Naive thymus-derived CD8-positive, alpha-beta T cell (primary cell): ENCODE data around the gene NMRAL1. TPM values are rescaled to one million over a fixed set of nuclear protein-coding genes. Genes with fewer than 3 reads are reported as not detected.
A peak's percentile ranks its signal among the peaks of the same experiment; 100 is the strongest.

Experiments
- ATAC-seq, 2 donors: fragments of 150-1000 bp; cut with Tn5 transposase in 1 of 2; sonication (Bioruptor Pico), chemical (Tn5 transposase) in 1 of 2; 1 replicate in 1 of 2; 2 replicates in 1 of 2; pipeline ENCODE4 v1.10.0; 2021; ENCODE audit warnings: mild to moderate bottlenecking in 2 of 2, moderate library complexity in 2 of 2
- POLR2A ChIA-PET: fragments of 350-600 bp; sonication (Branson Sonifier 250); formaldehyde crosslinking; loops from one replicate; lab custom pipeline; 2021; ENCODE audit warnings: antibody characterized with exemption; lab: Charles Lee
- DNase-seq, 10 donors: peaks; one replicate each; pipeline versions ENCODE4 v3.0.0 to v3.0.0-alpha.2; 2020 to 2022
- H3K27ac Mint-ChIP-seq, 10 donors: one replicate each; pipeline ENCODE4 v1.8.0; 2020 to 2022; ENCODE audit warnings: mild to moderate bottlenecking in 10 of 10, mixed read lengths in 10 of 10, moderate library complexity in 4 of 10, inconsistent platforms in 1 of 10
- H3K27me3 Mint-ChIP-seq, 5 donors: one replicate each; pipeline ENCODE4 v1.8.0; 2021 to 2022; ENCODE audit warnings: mixed read lengths in 5 of 5
- H3K36me3 Mint-ChIP-seq, 3 donors: one replicate each; pipeline ENCODE4 v1.8.0; 2020 to 2022; ENCODE audit warnings: mixed read lengths in 3 of 3, mild to moderate bottlenecking in 2 of 3, inconsistent platforms in 1 of 3
- H3K4me1 Mint-ChIP-seq, 4 donors: one replicate each; pipeline ENCODE4 v1.8.0; 2021 to 2022; ENCODE audit warnings: mixed read lengths in 4 of 4
- H3K4me3 Mint-ChIP-seq, 10 donors: one replicate each; pipeline ENCODE4 v1.8.0; 2020 to 2022; ENCODE audit warnings: mild to moderate bottlenecking in 10 of 10, mixed read lengths in 10 of 10, moderate library complexity in 6 of 10, inconsistent platforms in 1 of 10
- H3K9me3 Mint-ChIP-seq, 9 donors: one replicate each; pipeline ENCODE4 v1.8.0; 2020 to 2022; ENCODE audit warnings: mixed read lengths in 9 of 9, mild to moderate bottlenecking in 3 of 9, inconsistent platforms in 1 of 9, moderate library complexity in 1 of 9
- polyA plus RNA-seq, 3 donors: library from polyadenylated mRNA; unstranded; fragments of 300-500 nt; fragmentation: Illumina TruSeq; gene quantifications; one replicate each; pipeline ENCODE4 v1.2.3, GENCODE V29; 2021
- total RNA-seq, 8 experiments: library from RNA in 2 of 8; stranded (reverse) in 2 of 8; gene quantifications; one replicate each; pipeline ENCODE4 v1.2.3 and lab custom pipeline; 2021 to 2026

NMRAL1 gene
- total and polyA plus RNA-seq, 5 experiments from 2014 or later: 52.3 to 67.9 (median 62.9) TPM

- Mint-ChIP-seq H3K4me1 (peaks cover 50 to 95% (median 92%) of the 10 kb centered on the region in 4 donors), H3K27me3 (no peaks in the 10 kb centered on the region), H3K36me3 (peaks cover 0 to 36% (median 0%) of the 10 kb centered on the region in 3 donors), H3K27ac (peak overlapping the region; percentile 70 to 100 (median 90)), H3K4me3 (peak overlapping the region in 3 of 10 donors; percentile 1 to 62 (median 60)), H3K9me3 (no peaks in the 10 kb centered on the region)
- POLR2A ChIA-PET: interaction anchor here (0.9 to 15.5 kb wide), 4 partner anchors 9 to 37 kb away, joined by 3 to 324 read pairs (median 105); partner anchors contain the start of genes HMOX2 and NMRAL1
- ATAC-seq (no peak), DNase-seq (no peak)
These were observed 25.8 kb upstream of the NMRAL1 start for GRCh38 chr16:4500272-4500671.

- Mint-ChIP-seq H3K4me1 (peaks cover 53 to 96% (median 94%) of the 10 kb centered on the region in 4 donors), H3K36me3 (peaks cover 0 to 36% (median 0%) of the 10 kb centered on the region in 3 donors), H3K4me3 (peak overlapping the region in 6 of 10 donors; percentile 10 to 69 (median 30)), H3K9me3 (no peaks in the 10 kb centered on the region), H3K27ac (peak overlapping the region; percentile 7 to 99 (median 74)), H3K27me3 (no peaks in the 10 kb centered on the region)
- ATAC-seq (no peak), DNase-seq (no peak)
- POLR2A ChIA-PET: interaction anchor here (14.9 to 15.5 kb wide), 2 partner anchors 13 to 24 kb away, joined by 207 to 324 read pairs; partner anchors contain the start of genes HMOX2 and NMRAL1
These were observed 24.8 kb upstream of the NMRAL1 start for GRCh38 chr16:4499196-4499555.

GRCh38 chr16:4498546-4499195, 24.2 kb upstream of the NMRAL1 start:
- DNase-seq (no peak), ATAC-seq (no peak)
- peaks cover 50 to 96% (median 93%) of the 10 kb centered on the region in 4 donors for H3K4me1 Mint-ChIP-seq
- H3K9me3 Mint-ChIP-seq: no peaks in the 10 kb centered on the region
- no peaks in the 10 kb centered on the region for H3K27me3 Mint-ChIP-seq
- H3K4me3 Mint-ChIP-seq: peak overlapping the region in 6 of 10 donors; percentile 10 to 69 (median 34)
- H3K36me3 Mint-ChIP-seq: peaks cover 0 to 36% (median 0%) of the 10 kb centered on the region in 3 donors
- POLR2A ChIA-PET: interaction anchor here (0.7 to 15.5 kb wide), 3 partner anchors 13 to 40 kb away, joined by 3 to 324 read pairs (median 207); partner anchors contain the start of genes HMOX2 and NMRAL1
- peak overlapping the region; percentile 49 to 99 (median 75) for H3K27ac Mint-ChIP-seq

- no peaks in the 10 kb centered on the region for H3K9me3 Mint-ChIP-seq
- ATAC-seq (no peak), DNase-seq (no peak)
- H3K4me3 Mint-ChIP-seq: peak overlapping the region in 2 of 10 donors; percentile 12 to 45
- H3K27me3 Mint-ChIP-seq: no peaks in the 10 kb centered on the region
- POLR2A ChIA-PET: interaction anchor here (0.6 to 14.9 kb wide), 5 partner anchors 9 to 78 kb away, joined by 3 to 207 read pairs (median 4); no protein-coding TSS in a partner anchor
- peaks cover 42 to 93% (median 88%) of the 10 kb centered on the region in 4 donors for H3K4me1 Mint-ChIP-seq
- peak overlapping the region in 9 of 10 donors; percentile 38 to 99 (median 81) for H3K27ac Mint-ChIP-seq
- H3K36me3 Mint-ChIP-seq: peaks cover 0 to 49% (median 0%) of the 10 kb centered on the region in 3 donors
These were observed 21.9 kb upstream of the NMRAL1 start for GRCh38 chr16:4496305-4496704.

- H3K4me3 Mint-ChIP-seq: peak overlapping the region in 1 of 10 donors; percentile 46
- H3K36me3 Mint-ChIP-seq: peaks cover 0 to 54% (median 0%) of the 10 kb centered on the region in 3 donors
- H3K27ac Mint-ChIP-seq: peak overlapping the region; percentile 24 to 99 (median 84)
- POLR2A ChIA-PET: interaction anchor here (0.6 to 14.9 kb wide), 5 partner anchors 9 to 77 kb away, joined by 3 to 207 read pairs (median 4); no protein-coding TSS in a partner anchor
- no peaks in the 10 kb centered on the region for H3K27me3 Mint-ChIP-seq
- DNase-seq (no peak), ATAC-seq (no peak)
- no peaks in the 10 kb centered on the region for H3K9me3 Mint-ChIP-seq
- peaks cover 43 to 93% (median 88%) of the 10 kb centered on the region in 4 donors for H3K4me1 Mint-ChIP-seq
These were observed 21.3 kb upstream of the NMRAL1 start for GRCh38 chr16:4495766-4496165.

- H3K9me3 Mint-ChIP-seq: no peaks in the 10 kb centered on the region
- H3K36me3 Mint-ChIP-seq: peaks cover 0 to 61% (median 1%) of the 10 kb centered on the region in 3 donors
- peak in 1 of 2 donors; percentile 10 for ATAC-seq
- peak overlapping the region in 4 of 10 donors; percentile 0 to 48 (median 26) for H3K4me3 Mint-ChIP-seq
- no peaks in the 10 kb centered on the region for H3K27me3 Mint-ChIP-seq
- DNase-seq: no peak
- peaks cover 42 to 93% (median 88%) of the 10 kb centered on the region in 4 donors for H3K4me1 Mint-ChIP-seq
- POLR2A ChIA-PET: interaction anchor here (0.7 to 3.9 kb wide), 5 partner anchors 10 to 19 kb away, joined by 3 to 24 read pairs (median 4); partner anchors contain the start of gene HMOX2
- peak overlapping the region; percentile 78 to 99 (median 88) for H3K27ac Mint-ChIP-seq
These were observed 20.5 kb upstream of the NMRAL1 start for GRCh38 chr16:4494746-4495490.

- Mint-ChIP-seq H3K36me3 (peaks cover 0 to 51% (median 9%) of the 10 kb centered on the region in 3 donors), H3K27me3 (no peaks in the 10 kb centered on the region), H3K4me1 (peaks cover 30 to 90% (median 80%) of the 10 kb centered on the region in 4 donors), H3K4me3 (peak overlapping the region in 3 of 10 donors; percentile 7 to 41 (median 13)), H3K27ac (peak overlapping the region; percentile 91 to 99 (median 96)), H3K9me3 (no peaks in the 10 kb centered on the region)
- POLR2A ChIA-PET: interaction anchor here (0.9 to 7.9 kb wide), 4 partner anchors 8 to 15 kb away, joined by 3 to 120 read pairs (median 18); partner anchors contain the start of genes HMOX2 and NMRAL1
- no peak for ATAC-seq
- no peak for DNase-seq
These were observed 17.5 kb upstream of the NMRAL1 start for GRCh38 chr16:4491898-4492297.

- POLR2A ChIA-PET: interaction anchor here (0.6 to 10.1 kb wide), 5 partner anchors 13 to 74 kb away, joined by 3 to 207 read pairs (median 5); partner anchors contain the start of genes HMOX2 and NMRAL1
- Mint-ChIP-seq H3K27ac (peak overlapping the region; percentile 91 to 99 (median 96)), H3K4me3 (peak overlapping the region; percentile 54 to 78 (median 74)), H3K9me3 (no peaks in the 10 kb centered on the region), H3K36me3 (peaks cover 5 to 65% (median 22%) of the 10 kb centered on the region in 3 donors), H3K4me1 (peaks cover 28 to 81% (median 71%) of the 10 kb centered on the region in 4 donors), H3K27me3 (no peaks in the 10 kb centered on the region)
- DNase-seq (no peak), ATAC-seq (peak in 1 of 2 donors; percentile 1)
These were observed 14.6 kb upstream of the NMRAL1 start for GRCh38 chr16:4489030-4489429.

GRCh38 chr16:4488499-4488967, 14.1 kb upstream of the NMRAL1 start:
- Mint-ChIP-seq H3K27ac (peak overlapping the region; percentile 91 to 99 (median 96)), H3K9me3 (no peaks in the 10 kb centered on the region), H3K4me1 (peaks cover 25 to 80% (median 67%) of the 10 kb centered on the region in 4 donors), H3K27me3 (no peaks in the 10 kb centered on the region), H3K4me3 (peak overlapping the region; percentile 54 to 78 (median 74)), H3K36me3 (peaks cover 5 to 69% (median 25%) of the 10 kb centered on the region in 3 donors)
- ATAC-seq: peak; percentile 85 to 90
- peak in 7 of 10 donors; percentile 26 to 88 (median 74) for DNase-seq
- POLR2A ChIA-PET: interaction anchor here (0.6 to 10.1 kb wide), 11 partner anchors 12 to 216 kb away, joined by 3 to 207 read pairs (median 4); partner anchors contain the start of genes HMOX2, NMRAL1 and TFAP4

GRCh38 chr16:4487955-4488498, 13.6 kb upstream of the NMRAL1 start:
- POLR2A ChIA-PET: interaction anchor here (0.6 to 10.1 kb wide), 10 partner anchors 12 to 1476 kb away, joined by 3 to 207 read pairs (median 4); partner anchors contain the start of genes HMOX2, NMRAL1 and TFAP4
- Mint-ChIP-seq H3K4me1 (peaks cover 22 to 79% (median 65%) of the 10 kb centered on the region in 4 donors), H3K9me3 (no peaks in the 10 kb centered on the region), H3K4me3 (peak overlapping the region; percentile 54 to 78 (median 74)), H3K36me3 (peaks cover 5 to 67% (median 25%) of the 10 kb centered on the region in 3 donors), H3K27ac (peak overlapping the region; percentile 91 to 99 (median 96)), H3K27me3 (no peaks in the 10 kb centered on the region)
- ATAC-seq (peak; percentile 42 to 47), DNase-seq (peak in 1 of 10 donors; percentile 38)
